IMR-90 (cell line): ENCODE measurements around the gene DNAH9. TPM values are rescaled to one million over a fixed set of nuclear protein-coding genes. Genes with fewer than 3 reads are reported as not detected.

Experiments used
- ATAC-seq: fragments of 200-7000 bp; cut with Tn5 transposase; 2 replicates; pipeline ENCODE4 v1.9.1; 2020; ENCODE audit warnings: low read depth, mild to moderate bottlenecking, moderate library complexity
- BruUV-seq: library from RNA; stranded (reverse); fragments of 400-500 nt; replicated peaks from 2 replicates; lab custom pipeline; 2021; lab: Mats Ljungman, UMichigan
- CTCF ChIA-PET: fragments of 300-600 bp; formaldehyde crosslinking; extraction: SDS; loops from one replicate; lab custom pipeline; 2021; ENCODE audit warnings: antibody characterized with exemption; lab: Yijun Ruan, JAX
- POLR2A ChIA-PET: fragments of 300-600 bp; sonication (Branson Sonifier 250); formaldehyde crosslinking; loops from one replicate; lab custom pipeline; 2022; ENCODE audit warnings: antibody characterized with exemption; ENCODE audit not compliant: unreplicated experiment; lab: Charles Lee
- DNase-seq: peaks from one replicate; pipeline ENCODE4 v3.0.0; 2013
- H2AFZ ChIP-seq: replicated peaks from 2 replicates; pipeline ENCODE3; 2013; ENCODE audit warnings: low read length, mild to moderate bottlenecking; ENCODE audit not compliant: poor library complexity
- H2AK5ac ChIP-seq: 2 replicates; pipeline ENCODE4 v1.6.1; 2013; ENCODE audit warnings: low read depth, low read length, inconsistent platforms
- H2AK9ac ChIP-seq: replicated peaks from 2 replicates; pipeline ENCODE3; 2013; ENCODE audit warnings: mild to moderate bottlenecking, low read depth, low read length, moderate library complexity; ENCODE audit not compliant: poor library complexity
- H2BK120ac ChIP-seq: 2 replicates; pipeline ENCODE4 v1.6.1; 2013; ENCODE audit warnings: low read depth, low read length, inconsistent platforms
- H2BK15ac ChIP-seq: 3 replicates; pipeline ENCODE4 v1.6.1; 2013; ENCODE audit warnings: low read depth, low read length, inconsistent platforms
- H2BK20ac ChIP-seq: 2 replicates; pipeline ENCODE4 v1.6.1; 2013; ENCODE audit warnings: low read depth, mild to moderate bottlenecking, inconsistent platforms, low read length, moderate library complexity
- H2BK5ac ChIP-seq: 2 replicates; pipeline ENCODE4 v1.6.1; 2013; ENCODE audit warnings: mild to moderate bottlenecking, low read depth, low read length, inconsistent platforms; ENCODE audit not compliant: poor library complexity, severe bottlenecking
- H3K14ac ChIP-seq: replicated peaks from 2 replicates; pipeline ENCODE4 v1.6.1; 2013; ENCODE audit warnings: low read depth, low read length, inconsistent platforms
- H3K18ac ChIP-seq: 2 replicates; pipeline ENCODE4 v1.6.1; 2013; ENCODE audit warnings: low read depth, low read length, control low read depth
- H3K23ac ChIP-seq: 2 replicates; pipeline ENCODE4 v1.6.1; 2013; ENCODE audit warnings: low read depth, low read length, inconsistent platforms
- H3K27ac ChIP-seq: 2 replicates; pipeline ENCODE4 v1.5.1; 2013; ENCODE audit warnings: mild to moderate bottlenecking, control low read depth, low read length; ENCODE audit not compliant: insufficient read depth
- H3K27me3 ChIP-seq: 2 replicates; pipeline ENCODE4 v1.6.1; 2013; ENCODE audit warnings: low read length; ENCODE audit not compliant: control insufficient read depth, insufficient read depth
- H3K36me3 ChIP-seq: 2 replicates; pipeline ENCODE4 v1.6.1; 2013; ENCODE audit warnings: low read length, mixed read lengths; ENCODE audit not compliant: control insufficient read depth, insufficient read depth
- H3K4ac ChIP-seq: 2 replicates; pipeline ENCODE4 v1.6.1; 2013; ENCODE audit warnings: low read depth, low read length, inconsistent platforms
- H3K4me1 ChIP-seq: 2 replicates; pipeline ENCODE4 v1.6.1; 2013; ENCODE audit warnings: low read length, mixed read lengths; ENCODE audit not compliant: control insufficient read depth, insufficient read depth
- H3K4me2 ChIP-seq: 2 replicates; pipeline ENCODE4 v1.6.1; 2013; ENCODE audit warnings: low read depth, mild to moderate bottlenecking, control low read depth, low read length, moderate library complexity
- H3K4me3 ChIP-seq: 2 replicates; pipeline ENCODE4 v1.5.1; 2013; ENCODE audit warnings: low read depth, mild to moderate bottlenecking, control low read depth, low read length, moderate library complexity; ENCODE audit not compliant: insufficient read depth
- H3K56ac ChIP-seq: 2 replicates; pipeline ENCODE4 v1.6.1; 2013; ENCODE audit warnings: low read length, inconsistent platforms; ENCODE audit not compliant: insufficient read depth; ENCODE audit errors: extremely low read depth
- H3K79me1 ChIP-seq, 2 experiments: 2 replicates each; pipeline ENCODE4 v1.6.1; 2013; ENCODE audit warnings: low read length in 2 of 2, inconsistent platforms in 1 of 2, low read depth in 1 of 2
- H3K9ac ChIP-seq: 2 replicates; pipeline ENCODE4 v1.6.1; 2013; ENCODE audit warnings: low read depth, low read length, control low read depth
- H3K9me1 ChIP-seq: 2 replicates; pipeline ENCODE4 v1.6.1; 2013; ENCODE audit warnings: low read length, inconsistent platforms; ENCODE audit not compliant: insufficient read depth
- H3K9me3 ChIP-seq: 2 replicates; pipeline ENCODE4 v1.6.1; 2013; ENCODE audit warnings: low read length; ENCODE audit not compliant: control insufficient read depth, insufficient read depth
- H4K20me1 ChIP-seq: 2 replicates; pipeline ENCODE4 v1.6.1; 2013; ENCODE audit warnings: low read length, inconsistent platforms; ENCODE audit not compliant: insufficient read depth
- H4K5ac ChIP-seq: 2 replicates; pipeline ENCODE4 v1.6.1; 2013; ENCODE audit warnings: mild to moderate bottlenecking, low read depth, low read length, control low read depth
- H4K8ac ChIP-seq, 2 experiments: 2 replicates each; pipeline ENCODE4 v1.6.1; 2013; ENCODE audit warnings: low read depth in 2 of 2, low read length in 2 of 2, control low read depth in 1 of 2, inconsistent platforms in 1 of 2
- H4K91ac ChIP-seq: 2 replicates; pipeline ENCODE4 v1.6.1; 2013; ENCODE audit warnings: low read depth, low read length, inconsistent platforms; ENCODE audit not compliant: insufficient read depth
- BHLHE40 ChIP-seq: fragments of 150-350 bp; IDR thresholded peaks from 2 replicates; pipeline ENCODE4 v1.6.1; 2016; ENCODE audit warnings: mild to moderate bottlenecking, low read depth, low read length
- CEBPB ChIP-seq: IDR thresholded peaks from 2 replicates; pipeline ENCODE4 v1.6.1; 2012; ENCODE audit warnings: low read depth, low read length, improper control_type of control experiment
- CHD1 ChIP-seq: IDR thresholded peaks from 2 replicates; pipeline ENCODE4 v1.6.1; 2012; ENCODE audit warnings: low read depth, low read length, improper control_type of control experiment
- CTCF ChIP-seq: conservative IDR thresholded peaks from 2 replicates; pipeline ENCODE4 v1.5.1; 2012; ENCODE audit warnings: mild to moderate bottlenecking, low read depth, low read length, improper control_type of control experiment
- ELK1 ChIP-seq: fragments of 150-350 bp; IDR thresholded peaks from 2 replicates; pipeline ENCODE4 v1.6.1; 2016; ENCODE audit warnings: low read depth, mild to moderate bottlenecking, low read length, moderate library complexity, borderline replicate concordance
- FOS ChIP-seq: fragments of 150-350 bp; IDR thresholded peaks from 2 replicates; pipeline ENCODE4 v1.6.1; 2016; ENCODE audit warnings: low read depth, low read length
- MAFK ChIP-seq: IDR thresholded peaks from 2 replicates; pipeline ENCODE4 v1.6.1; 2012; ENCODE audit warnings: low read depth, low read length, improper control_type of control experiment
- MAZ ChIP-seq: IDR thresholded peaks from 2 replicates; pipeline ENCODE4 v1.6.1; 2012; ENCODE audit warnings: low read depth, mild to moderate bottlenecking, low read length, improper control_type of control experiment, moderate library complexity, borderline replicate concordance
- MXI1 ChIP-seq: IDR thresholded peaks from 2 replicates; pipeline ENCODE4 v1.6.1; 2012; ENCODE audit warnings: low read depth, mild to moderate bottlenecking, low read length, moderate library complexity, borderline replicate concordance
- NFE2L2 ChIP-seq: fragments of 150-350 bp; IDR thresholded peaks from 2 replicates; pipeline ENCODE4 v1.6.1; 2016; ENCODE audit warnings: low read depth, mild to moderate bottlenecking, low read length
- POLR2A ChIP-seq: IDR thresholded peaks from 2 replicates; pipeline ENCODE4 v1.6.1; 2012; ENCODE audit warnings: mild to moderate bottlenecking, low read depth, low read length
- RAD21 ChIP-seq: IDR thresholded peaks from 2 replicates; pipeline ENCODE4 v1.6.1; 2012; ENCODE audit warnings: low read length, improper control_type of control experiment
- RCOR1 ChIP-seq: IDR thresholded peaks from 2 replicates; pipeline ENCODE4 v1.6.1; 2012; ENCODE audit warnings: mild to moderate bottlenecking, low read length, improper control_type of control experiment; ENCODE audit not compliant: insufficient replicate concordance
- RFX5 ChIP-seq: IDR thresholded peaks from 2 replicates; pipeline ENCODE4 v1.8.0; 2012; ENCODE audit warnings: low read depth, mild to moderate bottlenecking, low read length, moderate library complexity
- SMC3 ChIP-seq: fragments of 150-350 bp; IDR thresholded peaks from 2 replicates; pipeline ENCODE4 v1.6.1; 2016; ENCODE audit warnings: low read depth, mild to moderate bottlenecking, antibody characterized with exemption, low read length, moderate library complexity
- USF2 ChIP-seq: fragments of 150-350 bp; IDR thresholded peaks from 2 replicates; pipeline ENCODE4 v1.6.1; 2017; ENCODE audit warnings: mild to moderate bottlenecking, antibody characterized with exemption, low read length, low read depth
- WGBS, 2 experiments: methylation state at CpG; one replicate each; pipeline versions ENCODE4 v1.1.5 to v1.1.7; 2013; ENCODE audit warnings: missing lambda C conversion rate in 2 of 2; ENCODE audit not compliant: insufficient read length in 1 of 2; ENCODE audit errors: extremely low coverage in 2 of 2; 5-methylcytosine and 5-hydroxymethylcytosine counted together
- dilution Hi-C: fragments of 300-500 bp; cut with HindIII; formaldehyde crosslinking; loops from one replicate; pipeline ENCODE4 v1.14.3; 2018; ENCODE audit warnings: low sequenced_read_pairs; ENCODE audit not compliant: unreplicated experiment
- in situ Hi-C: fragments of 300-500 bp; cut with MboI; formaldehyde crosslinking; loops from 3 replicates; pipeline ENCODE4 v1.14.3; 2019; ENCODE audit warnings: low sequenced_read_pairs, inconsistent platforms, mixed read lengths
- intact Hi-C: fragments of 100-400 bp; cut with micrococcal nuclease; formaldehyde crosslinking; loops from 2 replicates; pipeline ENCODE4 v1.10.0; 2022
- polyA plus RNA-seq, 3 experiments: library from polyadenylated mRNA; depleted of rRNA; stranded (reverse); fragments of >200 nt; gene quantifications; 2 replicates each; pipeline ENCODE4 v1.2.3, GENCODE V29; 2012; ENCODE audit warnings: low replicate concordance in 1 of 3
- total RNA-seq: library from RNA; depleted of rRNA; stranded (reverse); fragments of >200 nt; gene quantifications from 2 replicates; pipeline ENCODE4 v1.2.3, GENCODE V29; 2012

The DNAH9 gene
- total and polyA plus RNA-seq, 2 of the 4 experiments (the other 2 are of a cell fraction): not detected

- dilution Hi-C loops (no loop called here), in situ Hi-C loops (no loop called here), intact Hi-C loops (no loop called here)
- H3K4me1 ChIP-seq: no peaks in the 10 kb centered on the region
- no CpG with 5 or more reads among the region's 7 CpGs for WGBS, 2 experiments
- H3K36me3 ChIP-seq: no peaks in the 10 kb centered on the region
- no TSS peak for BruUV-seq
- H2BK5ac ChIP-seq: no peak overlapping the region
- H3K4ac ChIP-seq: no peak overlapping the region
- no peak overlapping the region for H2AK5ac ChIP-seq
- no peak overlapping the region for H3K4me2 ChIP-seq
- H2BK15ac ChIP-seq: no peak overlapping the region
- no peak overlapping the region for H3K23ac ChIP-seq
- no peaks in the 10 kb centered on the region for H3K27me3 ChIP-seq
- H4K20me1 ChIP-seq: no peaks in the 10 kb centered on the region
- peaks cover 19% of the 10 kb centered on the region for H3K9me3 ChIP-seq
- ChIA-PET CTCF (no interaction called here), POLR2A (no interaction called here)
- no peak overlapping the region for H2BK120ac ChIP-seq
- H3K9ac ChIP-seq: no peak overlapping the region
- ATAC-seq (no peak), DNase-seq (no peak)
- no peak overlapping the region for H3K14ac ChIP-seq
- H3K18ac ChIP-seq: no peak overlapping the region
- no peak overlapping the region for H4K5ac ChIP-seq
- H3K27ac ChIP-seq: no peak overlapping the region
- H2AK9ac ChIP-seq: no peak overlapping the region
- H4K8ac ChIP-seq: no peak overlapping the region
- no peak overlapping the region for H4K91ac ChIP-seq
- no peak overlapping the region for H2BK20ac ChIP-seq
- H2AFZ ChIP-seq: no peak overlapping the region
- TF ChIP-seq POLR2A: no peak
- no peak for TF ChIP-seq MAZ
- no peak for TF ChIP-seq CTCF
- TF ChIP-seq SMC3: no peak
- no peak for TF ChIP-seq CEBPB
- no peak for TF ChIP-seq RAD21
- no peak for TF ChIP-seq RCOR1
- TF ChIP-seq NFE2L2: no peak
- no peak for TF ChIP-seq FOS
- no peak for TF ChIP-seq USF2
- TF ChIP-seq ELK1: no peak
- no peak for TF ChIP-seq MXI1
- TF ChIP-seq MAFK: no peak
- TF ChIP-seq BHLHE40: no peak
- no peak for TF ChIP-seq RFX5
- TF ChIP-seq CHD1: no peak
- no peaks in the 10 kb centered on the region for H3K79me1 ChIP-seq
- no peak overlapping the region for H3K4me3 ChIP-seq
- H3K9me1 ChIP-seq: no peaks in the 10 kb centered on the region
- H3K56ac ChIP-seq: no peak overlapping the region
Observed at GRCh38 chr17:11627301-11627940, 29.2 kb downstream of the DNAH9 start.
